Lung (tissue), 12 donors: Measurements from ENCODE around the gene LIMK1. TPM values are rescaled to one million over a fixed set of nuclear protein-coding genes. Genes with fewer than 3 reads are reported as not detected.
"Not testable (repeated sequence)": the region's sequence is repeated elsewhere in the genome, so short reads cannot be mapped to it uniquely, and the experiment has no call there.

Experiments used
- ATAC-seq: fragments of 200-7000 bp; cut with Tn5 transposase; one replicate; pipeline ENCODE4 v1.9.1; 2020; ENCODE audit warnings: moderate number of reproducible peaks; ENCODE audit not compliant: insufficient read depth, low FRiP score
- DNase-seq, 3 donors: peaks; one replicate each; pipeline ENCODE4 v3.0.0-alpha.2; 2013 to 2017
- H3K27ac ChIP-seq, 2 donors: one replicate each; pipeline ENCODE4 v1.5.1; 2013; ENCODE audit warnings: mild to moderate bottlenecking in 2 of 2, moderate library complexity in 2 of 2, control low read depth in 1 of 2, inconsistent platforms in 1 of 2, low read depth in 1 of 2, low read length in 1 of 2
- H3K27me3 ChIP-seq, 3 donors: one replicate each; pipeline ENCODE4 v1.5.1; 2013; ENCODE audit warnings: low read length in 2 of 3; ENCODE audit not compliant: control insufficient read depth in 3 of 3, insufficient read depth in 3 of 3
- H3K36me3 ChIP-seq, 4 donors: one replicate each; pipeline ENCODE4 v1.5.1; 2013; ENCODE audit warnings: low read length in 4 of 4, mild to moderate bottlenecking in 1 of 4, moderate library complexity in 1 of 4; ENCODE audit not compliant: control insufficient read depth in 4 of 4, insufficient read depth in 4 of 4
- H3K4me1 ChIP-seq, 5 donors: one replicate each; pipeline ENCODE4 v1.5.1; 2013; ENCODE audit warnings: low read length in 5 of 5, mild to moderate bottlenecking in 2 of 5, moderate library complexity in 1 of 5; ENCODE audit not compliant: control insufficient read depth in 5 of 5, insufficient read depth in 5 of 5
- H3K4me3 ChIP-seq: one replicate; pipeline ENCODE4 v1.5.1; 2013; ENCODE audit warnings: mild to moderate bottlenecking, control low read depth, moderate library complexity
- H3K9ac ChIP-seq, 2 donors: one replicate each; pipeline ENCODE4 v1.5.1; 2013; ENCODE audit warnings: low read length in 2 of 2, control low read depth in 1 of 2; ENCODE audit not compliant: insufficient read depth in 1 of 2
- H3K9me3 ChIP-seq, 4 donors: one replicate each; pipeline ENCODE4 v1.5.1; 2013; ENCODE audit warnings: low read length in 3 of 4, mild to moderate bottlenecking in 1 of 4, moderate library complexity in 1 of 4; ENCODE audit not compliant: control insufficient read depth in 4 of 4, insufficient read depth in 3 of 4
- CTCF ChIP-seq: IDR thresholded peaks from 2 replicates; pipeline ENCODE4 v1.5.1; 2012; ENCODE audit warnings: mild to moderate bottlenecking; ENCODE audit errors: control extremely low read depth, extremely low read depth
- WGBS, 2 donors: extraction: QIAGEN DNeasy Blood & Tissue Kit; methylation state at CpG; one replicate each; pipeline ENCODE4 v1.1.7; 2013; 5-methylcytosine and 5-hydroxymethylcytosine counted together
- polyA plus RNA-seq, 2 donors: library from polyadenylated mRNA; stranded (reverse); fragments of 200-250 nt; gene quantifications; one replicate each; pipeline ENCODE4 v1.2.1, GENCODE V29; 2013
- total RNA-seq, 2 donors: library from RNA; depleted of rRNA in 1 of 2; stranded (reverse); fragments of >200 nt in 1 of 2; gene quantifications; one replicate each; pipeline ENCODE4 v1.2.1, GENCODE V29; 2014 to 2021
- donor health status: control.
- donor health status: control.
- donor health status: Bipolar disorder and iron deficiency.
- donor health status: healthy.
- donor health status: DM: yes; HTN: yes; CAD: no.

LIMK1 gene
- total and polyA plus RNA-seq, 4 donors = 11.2 to 41.0 (median 17.3) TPM

- no peak for TF ChIP-seq CTCF
- WGBS, 2 donors = 72 to 76% methylated on average over 24 of the region's 24 CpGs
- H3K27ac ChIP-seq = no peak overlapping the region
- ATAC-seq (no peak), DNase-seq (no peak)
- peaks cover 0 to 45% (median 24%) of the 10 kb centered on the region in 4 donors for H3K36me3 ChIP-seq
- H3K27me3 ChIP-seq = no peaks in the 10 kb centered on the region
- H3K9me3 ChIP-seq = no peaks in the 10 kb centered on the region
- peaks cover 0 to 6% (median 5%) of the 10 kb centered on the region in 5 donors for H3K4me1 ChIP-seq
- H3K4me3 ChIP-seq = no peak overlapping the region
- no peak overlapping the region for H3K9ac ChIP-seq
Observed at GRCh38 chr7:74042746-74043522, 40.7 kb upstream of the LIMK1 start.

- no peaks in the 10 kb centered on the region for H3K27me3 ChIP-seq
- peaks cover 0 to 47% (median 29%) of the 10 kb centered on the region in 4 donors for H3K36me3 ChIP-seq
- ATAC-seq (no peak), DNase-seq (peak in 1 of 3 donors; percentile 21)
- H3K9ac ChIP-seq = no peak overlapping the region
- H3K27ac ChIP-seq = no peak overlapping the region
- H3K9me3 ChIP-seq = no peaks in the 10 kb centered on the region
- WGBS, 2 donors = 66 to 79% methylated on average over 9 of the region's 9 CpGs
- no peak for TF ChIP-seq CTCF
- peaks cover 0 to 6% (median 5%) of the 10 kb centered on the region in 5 donors for H3K4me1 ChIP-seq
- H3K4me3 ChIP-seq = no peak overlapping the region
Observed at GRCh38 chr7:74043523-74043951, 40.1 kb upstream of the LIMK1 start.

- no peak overlapping the region for H3K9ac ChIP-seq
- H3K4me1 ChIP-seq = peaks cover 0 to 6% (median 0%) of the 10 kb centered on the region in 5 donors
- no peaks in the 10 kb centered on the region for H3K9me3 ChIP-seq
- 85 to 91% methylated on average over 20 of the region's 20 CpGs for WGBS, 2 donors
- no peak for DNase-seq
- no peak overlapping the region for H3K4me3 ChIP-seq
- H3K27me3 ChIP-seq = no peaks in the 10 kb centered on the region
- H3K27ac ChIP-seq = peak overlapping the region in 1 of 2 donors; percentile 4
- no peak for TF ChIP-seq CTCF
- H3K36me3 ChIP-seq = peaks cover 0 to 51% (median 30%) of the 10 kb centered on the region in 4 donors
- no peak for ATAC-seq
Observed at GRCh38 chr7:74044366-74045350, 38.9 kb upstream of the LIMK1 start.

- peaks cover 0 to 16% (median 6%) of the 10 kb centered on the region in 5 donors for H3K4me1 ChIP-seq
- not testable (repeated sequence) for H3K9me3 ChIP-seq, H3K27ac ChIP-seq, DNase-seq, H3K27me3 ChIP-seq, H3K9ac ChIP-seq, ATAC-seq, H3K4me3 ChIP-seq
- peaks cover 0 to 52% (median 31%) of the 10 kb centered on the region in 4 donors for H3K36me3 ChIP-seq
- 93 to 97% methylated on average over 7 of the region's 7 CpGs for WGBS, 2 donors
Observed at GRCh38 chr7:74046581-74046980, 37.0 kb upstream of the LIMK1 start.
